ENCODE data around the gene ZNF672.

The ZNF672 gene

DNA sequence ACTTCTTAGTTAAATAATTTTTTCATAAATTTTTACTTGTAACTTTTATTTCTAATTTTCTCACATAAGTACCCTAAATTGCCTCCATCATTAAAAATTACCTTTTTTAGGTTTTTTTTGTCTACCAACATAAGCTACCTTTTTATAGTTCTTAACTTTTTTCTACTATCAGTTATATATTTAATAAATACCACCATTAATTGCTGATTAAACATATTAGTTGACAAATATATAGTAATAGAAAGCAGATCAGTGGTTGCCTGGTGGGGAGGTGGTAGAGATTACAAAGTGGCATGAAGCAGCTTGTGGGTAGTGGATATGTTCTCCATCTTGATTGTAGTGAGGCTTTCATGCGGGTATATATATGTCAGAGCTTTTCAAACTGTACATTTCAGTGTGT lies 6.2 kb upstream of the ZNF672 start:
- in situ Hi-C loops (cut with HindIII; ENCODE audit: low sequenced_read_pairs), result no loop called here

GRCh38 chr1:248834343-248834940 lies 3.6 kb upstream of the ZNF672 start:
- in situ Hi-C loops (cut with HindIII; ENCODE audit: low sequenced_read_pairs), result no loop called here

GRCh38 chr1:248837045-248837780 lies 811 bp upstream of the ZNF672 start:
- in situ Hi-C loops (cut with HindIII; ENCODE audit: low sequenced_read_pairs), result no loop called here

GRCh38 chr1:248838357-248839167 lies 538 bp downstream of the ZNF672 start:
- in situ Hi-C loops (cut with HindIII; ENCODE audit: low sequenced_read_pairs), result no loop called here

- in situ Hi-C loops (cut with HindIII; ENCODE audit: low sequenced_read_pairs), result no loop called here
Measured at GRCh38 chr1:248839168-248839555, 1.1 kb downstream of the ZNF672 start.

GRCh38 chr1:248840946-248841345 lies 2.9 kb downstream of the ZNF672 start:
- in situ Hi-C loops (cut with HindIII; ENCODE audit: low sequenced_read_pairs), result no loop called here

- in situ Hi-C loops (cut with HindIII; ENCODE audit: low sequenced_read_pairs), result no loop called here
Measured at GRCh38 chr1:248841702-248842395, 3.8 kb downstream of the ZNF672 start.

DNA sequence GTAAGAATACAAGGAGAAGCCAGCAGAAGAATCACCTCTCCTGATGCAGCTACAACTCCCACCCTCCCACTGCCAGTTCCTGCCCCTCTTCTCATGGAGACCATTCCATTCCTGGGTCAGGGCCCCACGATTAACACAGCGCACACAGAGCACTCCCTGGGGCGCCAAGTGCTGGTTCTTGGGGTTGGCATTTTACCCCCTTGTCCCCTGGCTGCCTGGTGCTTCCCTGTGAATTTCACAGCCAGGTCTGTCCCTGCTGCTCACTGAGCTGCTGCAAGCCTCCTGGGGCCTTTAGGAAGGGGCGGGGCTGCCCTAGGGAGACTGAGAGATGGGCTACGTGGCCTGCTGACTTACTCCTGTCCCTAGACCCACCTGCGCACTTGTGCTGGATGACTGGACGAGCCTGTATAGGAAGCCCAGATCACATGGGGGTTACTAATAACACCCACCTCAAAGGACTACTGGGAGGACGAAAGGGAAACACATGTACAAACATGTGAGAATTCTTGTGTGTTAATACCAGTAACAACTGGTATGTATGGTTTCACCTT lies 4.8 kb downstream of the ZNF672 start:
- in situ Hi-C loops (cut with HindIII; ENCODE audit: low sequenced_read_pairs), result no loop called here

- in situ Hi-C loops (cut with HindIII; ENCODE audit: low sequenced_read_pairs), result no loop called here
Measured at GRCh38 chr1:248843687-248844086, 5.7 kb downstream of the ZNF672 start.

DNA sequence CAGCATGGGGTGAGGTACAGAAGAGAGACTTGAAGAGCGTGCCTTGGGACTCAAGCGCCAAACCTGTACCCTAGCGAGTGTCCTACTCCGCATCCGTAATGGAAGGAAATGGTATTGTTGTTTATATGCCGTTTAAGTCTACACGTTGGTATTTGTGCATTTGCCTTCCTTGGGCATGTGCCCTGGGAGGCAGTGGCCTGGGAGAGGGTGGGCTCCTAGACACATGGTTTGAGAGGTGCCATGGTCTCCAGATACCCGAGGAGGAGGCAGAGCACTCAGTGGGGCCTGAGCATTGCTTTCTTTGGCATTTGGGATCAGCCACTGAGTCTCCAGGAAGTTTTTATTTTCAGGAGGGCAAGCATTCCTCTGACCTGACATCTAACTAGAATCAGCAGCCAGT lies 6.5 kb downstream of the ZNF672 start:
- in situ Hi-C loops (cut with HindIII; ENCODE audit: low sequenced_read_pairs), result no loop called here

- in situ Hi-C loops (cut with HindIII; ENCODE audit: low sequenced_read_pairs), result no loop called here
Measured at GRCh38 chr1:248847181-248847955, 9.3 kb downstream of the ZNF672 start.

GRCh38 chr1:248847956-248848561 lies 10.0 kb downstream of the ZNF672 start:
- in situ Hi-C loops (cut with HindIII; ENCODE audit: low sequenced_read_pairs), result no loop called here

DNA sequence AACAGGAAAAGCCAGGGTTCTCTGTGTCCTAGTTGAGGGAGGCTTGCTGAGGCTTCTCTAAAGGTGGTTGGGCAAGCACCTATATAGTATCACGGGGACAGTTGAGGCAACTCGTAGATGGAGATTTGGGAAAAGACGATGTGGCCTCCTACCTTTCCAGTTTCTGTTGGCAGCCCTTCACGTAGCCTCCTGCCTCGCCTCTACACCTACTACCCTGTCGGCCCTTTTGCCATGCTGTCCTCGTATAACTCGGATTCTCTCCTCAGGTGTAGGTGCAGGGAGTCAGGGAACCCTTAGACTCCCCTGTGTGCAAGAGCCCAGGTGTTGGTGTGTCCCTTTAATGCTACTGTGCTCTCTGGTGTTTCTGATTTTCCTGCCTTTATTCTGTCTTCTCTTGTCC lies 10.6 kb downstream of the ZNF672 start:
- in situ Hi-C loops (cut with HindIII; ENCODE audit: low sequenced_read_pairs), result no loop called here

- in situ Hi-C loops (cut with HindIII; ENCODE audit: low sequenced_read_pairs), result no loop called here
Measured at GRCh38 chr1:248849152-248849551, 11.1 kb downstream of the ZNF672 start.

- in situ Hi-C loops (cut with HindIII; ENCODE audit: low sequenced_read_pairs), result no loop called here
Measured at GRCh38 chr1:248849637-248850036, 11.6 kb downstream of the ZNF672 start.

GRCh38 chr1:248850124-248850523 lies 12.1 kb downstream of the ZNF672 start:
- in situ Hi-C loops (cut with HindIII; ENCODE audit: low sequenced_read_pairs), result no loop called here

DNA sequence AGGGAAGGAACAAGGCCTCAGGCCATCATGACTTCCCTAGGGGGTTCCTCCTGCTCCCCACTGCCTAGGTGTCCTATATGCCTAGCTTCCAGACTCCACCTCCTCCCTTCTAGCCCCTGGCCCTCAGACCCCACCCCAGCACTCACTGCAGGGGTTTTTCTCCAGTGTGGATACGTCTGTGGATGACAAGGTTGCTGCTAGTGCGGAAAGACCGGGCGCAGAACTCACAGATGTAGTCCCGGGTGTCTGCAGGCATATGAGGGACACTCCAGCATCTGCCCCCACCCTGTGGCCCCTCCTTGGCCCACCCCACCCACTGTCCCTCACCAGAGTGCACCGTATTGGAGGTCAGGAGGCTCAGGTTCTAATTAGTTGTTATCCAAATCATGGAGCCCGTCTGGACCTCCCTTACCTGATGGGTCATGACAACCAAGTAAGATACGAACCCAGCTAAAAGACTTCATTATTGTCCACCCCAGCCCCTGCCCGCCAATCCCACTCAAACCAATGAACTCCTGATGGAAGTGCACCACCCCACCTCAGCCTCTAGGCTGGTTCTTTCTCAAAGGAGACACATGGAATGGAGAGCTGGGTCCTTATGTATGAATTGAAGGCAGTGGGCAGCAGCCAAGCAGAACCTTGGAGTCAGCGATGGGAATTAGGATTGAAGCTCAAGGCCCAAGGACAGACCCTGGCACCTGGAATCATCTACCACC lies 12.7 kb downstream of the ZNF672 start:
- in situ Hi-C loops (cut with HindIII; ENCODE audit: low sequenced_read_pairs), result no loop called here

DNA sequence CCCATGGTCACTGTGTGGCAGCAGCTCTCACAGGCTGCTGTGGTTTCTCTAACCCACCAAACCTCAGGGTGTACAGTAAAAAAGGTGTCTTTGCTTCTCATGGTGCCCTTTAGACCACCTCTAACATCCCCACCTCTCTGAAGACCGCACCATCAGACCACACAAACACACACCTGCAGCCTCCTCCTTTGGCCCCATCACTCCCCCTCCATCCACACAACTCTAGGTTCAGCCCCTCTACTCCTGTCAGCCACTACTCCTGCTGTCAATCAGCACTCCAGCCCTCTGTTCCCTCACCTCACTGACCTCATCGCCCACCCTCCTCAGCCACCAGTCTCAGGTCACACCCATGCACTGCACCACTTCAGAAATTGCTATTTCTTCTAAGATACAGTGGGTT lies 13.4 kb downstream of the ZNF672 start:
- in situ Hi-C loops (cut with HindIII; ENCODE audit: low sequenced_read_pairs), result no loop called here
